A673 (cell line): Measurements from ENCODE around the gene DACT3. TPM values are rescaled to one million over a fixed set of nuclear protein-coding genes. Genes with fewer than 3 reads are reported as not detected.

ENCODE experiments used
- BruUV-seq: library from RNA; stranded (reverse); fragments of 400-500 nt; replicated peaks from 2 replicates; lab custom pipeline; 2021; lab: Mats Ljungman, UMichigan
- CTCF ChIA-PET: fragments of 300-600 bp; sonication (Branson Sonifier 250); formaldehyde crosslinking; loops from one replicate; lab custom pipeline; 2022; ENCODE audit warnings: antibody characterized with exemption; lab: Charles Lee
- POLR2A ChIA-PET: fragments of 300-600 bp; sonication (Branson Sonifier 250); formaldehyde crosslinking; loops from one replicate; lab custom pipeline; 2022; ENCODE audit warnings: antibody characterized with exemption; ENCODE audit not compliant: low non-redundant PET; lab: Charles Lee
- DNase-seq: peaks from one replicate; pipeline ENCODE4 v3.0.0-alpha.2; 2015; ENCODE audit warnings: low spot score
- H3K27ac ChIP-seq: fragments of 200-600 bp; sonication (generic); 2 replicates; pipeline ENCODE4 v1.5.1; 2016; ENCODE audit warnings: mixed run types, low read depth, mild to moderate bottlenecking, mixed read lengths, antibody characterized with exemption, low read length; ENCODE audit not compliant: poor library complexity, severe bottlenecking
- H3K27me3 ChIP-seq: fragments of 200-600 bp; sonication (generic); replicated peaks from 2 replicates; pipeline ENCODE4 v1.6.1; 2017; ENCODE audit warnings: mixed run types, low read depth, mild to moderate bottlenecking, mixed read lengths, antibody characterized with exemption, low read length; ENCODE audit not compliant: insufficient read depth, poor library complexity
- H3K36me3 ChIP-seq: fragments of 200-600 bp; sonication (generic); 2 replicates; pipeline ENCODE4 v1.6.1; 2016; ENCODE audit warnings: mixed run types, mild to moderate bottlenecking, mixed read lengths, antibody characterized with exemption, low read length; ENCODE audit not compliant: insufficient read depth, poor library complexity, severe bottlenecking
- H3K4me1 ChIP-seq: fragments of 200-600 bp; sonication (generic); 2 replicates; pipeline ENCODE4 v1.6.1; 2017; ENCODE audit warnings: mixed run types, mild to moderate bottlenecking, mixed read lengths, antibody characterized with exemption, low read length; ENCODE audit not compliant: insufficient read depth, poor library complexity, severe bottlenecking
- H3K4me3 ChIP-seq: fragments of 200-600 bp; sonication (generic); 2 replicates; pipeline ENCODE4 v1.5.1; 2016; ENCODE audit warnings: low read depth, mixed run types, mild to moderate bottlenecking, mixed read lengths, low read length; ENCODE audit not compliant: poor library complexity, severe bottlenecking
- H3K9me3 ChIP-seq: fragments of 200-600 bp; sonication (generic); 2 replicates; pipeline ENCODE4 v1.6.1; 2016; ENCODE audit warnings: mixed run types, low read depth, mild to moderate bottlenecking, mixed read lengths, antibody characterized with exemption, low read length; ENCODE audit not compliant: poor library complexity, severe bottlenecking
- CTCF ChIP-seq: fragments of 300-800, 200-600 bp; sonication (generic); conservative IDR thresholded peaks from 2 replicates; pipeline ENCODE4 v1.5.1; 2017; ENCODE audit warnings: low read depth, mild to moderate bottlenecking, antibody characterized with exemption, low read length, moderate library complexity, mixed read lengths
- EZH2 ChIP-seq: fragments of 200-600 bp; sonication (generic); IDR thresholded peaks from 2 replicates; pipeline ENCODE4 v1.6.1; 2017; ENCODE audit warnings: borderline replicate concordance, low read depth, mild to moderate bottlenecking, mixed read lengths, antibody characterized with exemption, low read length; ENCODE audit not compliant: poor library complexity, severe bottlenecking
- intact Hi-C: fragments of 100-400 bp; cut with micrococcal nuclease; formaldehyde crosslinking; loops from one replicate; pipeline ENCODE4 v1.10.0; 2022; ENCODE audit not compliant: unreplicated experiment
- total RNA-seq: library from RNA; stranded (reverse); gene quantifications from 2 replicates; pipeline ENCODE4 v1.2.3, GENCODE V29; 2021

Gene DACT3
- total RNA-seq, 1 experiment from 2014 or later = 0.32 TPM

GRCh38 chr19:46646402-46646801 is 14.6 kb downstream of the DACT3 start:
- DNase-seq = no peak
- H3K27ac ChIP-seq = no peak overlapping the region
- no TSS peak for BruUV-seq
- no peaks in the 10 kb centered on the region for H3K36me3 ChIP-seq
- no peak overlapping the region for H3K4me3 ChIP-seq
- intact Hi-C loops = no loop called here
- no peaks in the 10 kb centered on the region for H3K4me1 ChIP-seq
- ChIA-PET POLR2A (no interaction called here), CTCF (no interaction called here)
- TF ChIP-seq EZH2 = no peak
- TF ChIP-seq CTCF = no peak
- no peaks in the 10 kb centered on the region for H3K27me3 ChIP-seq
- H3K9me3 ChIP-seq = no peaks in the 10 kb centered on the region

GRCh38 chr19:46644720-46645119 is 16.3 kb downstream of the DACT3 start:
- DNase-seq = no peak
- H3K9me3 ChIP-seq = no peaks in the 10 kb centered on the region
- peaks cover under 1% of the 10 kb centered on the region for H3K4me1 ChIP-seq
- H3K27me3 ChIP-seq = no peaks in the 10 kb centered on the region
- no peak for TF ChIP-seq CTCF
- no peak for TF ChIP-seq EZH2
- H3K27ac ChIP-seq = no peak overlapping the region
- intact Hi-C loops = no loop called here
- ChIA-PET CTCF (no interaction called here), POLR2A (interaction anchor here (0.6 kb wide), 1 partner anchor 53 kb away, joined by 3 read pairs; no protein-coding TSS in a partner anchor)
- H3K36me3 ChIP-seq = no peaks in the 10 kb centered on the region
- no peak overlapping the region for H3K4me3 ChIP-seq
- no TSS peak for BruUV-seq

GRCh38 chr19:46640656-46641055 is 20.3 kb downstream of the DACT3 start:
- intact Hi-C loops = no loop called here
- no peaks in the 10 kb centered on the region for H3K36me3 ChIP-seq
- no peak for TF ChIP-seq CTCF
- TF ChIP-seq EZH2 = no peak
- no peak for DNase-seq
- H3K4me3 ChIP-seq = no peak overlapping the region
- peaks cover 5% of the 10 kb centered on the region for H3K4me1 ChIP-seq
- H3K9me3 ChIP-seq = no peaks in the 10 kb centered on the region
- POLR2A ChIA-PET = interaction anchor here (0.7 kb wide), 1 partner anchor 778 kb away, joined by 5 read pairs; no protein-coding TSS in a partner anchor
- no TSS peak for BruUV-seq
- H3K27me3 ChIP-seq = no peaks in the 10 kb centered on the region
- H3K27ac ChIP-seq = no peak overlapping the region
- CTCF ChIA-PET = no interaction called here
